Measurements from ENCODE around the gene EDN2. TPM values are rescaled to one million over a fixed set of nuclear protein-coding genes. Genes with fewer than 3 reads are reported as not detected.

Gene EDN2
- polyA plus RNA-seq, 1 donor from 2014 or later = not detected

DNA sequence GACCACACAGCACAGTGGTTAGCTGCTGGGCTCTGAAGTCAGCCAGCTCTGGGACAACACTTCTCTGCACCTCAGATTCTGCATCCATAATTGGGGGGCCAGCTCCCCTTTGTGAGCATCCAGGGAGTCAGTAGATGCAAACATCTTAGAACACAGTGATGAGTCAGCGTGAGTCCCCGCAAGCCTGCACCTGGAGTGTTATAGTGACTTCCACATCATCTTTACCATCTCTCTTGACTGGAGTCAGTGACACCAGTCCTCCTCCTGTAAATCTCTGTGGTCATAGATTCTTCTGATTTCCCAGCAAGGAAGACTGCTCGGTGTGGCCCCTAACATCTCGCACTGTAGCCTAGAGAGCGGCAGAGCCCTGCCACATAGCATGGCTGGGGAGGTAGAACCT lies 13.9 kb upstream of the EDN2 start:
- Histone ChIP-seq H3K27ac (ENCODE audit: low read length) (no peak overlapping the region), H3K79me2 (replicated peaks; ENCODE audit: insufficient read depth, low read length) (no peaks in the 10 kb centered on the region), H3K4me2 (ENCODE audit: low read length) (no peak overlapping the region), H3K27me3 (ENCODE audit: insufficient read depth, low read depth, low read length) (peaks cover 18% of the 10 kb centered on the region), H3K9me3 (ENCODE audit: low read length) (no peaks in the 10 kb centered on the region), H2AFZ (ENCODE audit: low read depth, low read length) (no peak overlapping the region), H3K4me3 (ENCODE audit: low read length) (no peak overlapping the region), H3K9ac (ENCODE audit: low read length) (no peak overlapping the region), H4K20me1 (ENCODE audit: insufficient read depth) (no peaks in the 10 kb centered on the region), H3F3A (ENCODE audit: insufficient read depth, low read length, poor library complexity, severe bottlenecking) (no peaks in the 10 kb centered on the region), H3K9me2 (ENCODE audit: insufficient read depth, low read length) (no peaks in the 10 kb centered on the region), H3K36me3 (ENCODE audit: insufficient read depth, low read length) (no peaks in the 10 kb centered on the region)
- TF ChIP-seq EZH2 (IDR thresholded peaks at IDR 0.05; ENCODE audit: borderline replicate concordance, insufficient read depth, low read length, poor library complexity, severe bottlenecking) = no peak
- TF ChIP-seq POLR2AphosphoS5 (IDR thresholded peaks at IDR 0.05) = no peak
- TF ChIP-seq TAF1 (IDR thresholded peaks at IDR 0.05; ENCODE audit: low read depth) = no peak

DNA sequence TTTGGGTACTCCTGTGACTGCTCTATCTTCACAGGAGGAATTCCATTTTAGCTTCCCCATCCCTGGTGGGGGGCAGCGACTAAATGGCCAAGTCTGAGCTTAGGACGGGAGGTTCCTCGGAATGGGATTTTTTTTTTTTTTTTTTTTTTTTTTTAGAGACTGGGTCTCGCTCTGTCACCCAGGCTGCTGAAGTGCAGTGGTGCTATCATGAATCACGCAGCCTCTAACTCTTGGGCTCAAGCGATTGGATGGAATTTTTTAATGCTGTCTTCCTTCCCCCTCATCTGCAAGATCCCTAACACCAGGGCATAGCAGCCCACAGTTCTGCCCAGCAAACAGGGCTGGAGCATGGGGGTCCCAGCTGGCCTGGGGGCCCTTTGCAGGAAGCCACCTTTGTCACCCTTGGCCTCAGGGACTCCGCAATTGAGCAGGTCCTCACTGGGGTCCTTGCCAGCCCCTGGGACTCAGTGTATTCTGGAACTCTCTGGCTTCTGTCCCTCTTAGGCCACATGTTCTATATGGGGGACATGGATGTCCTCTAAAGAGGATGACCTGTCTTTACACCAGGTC lies 13.1 kb upstream of the EDN2 start:
- peaks cover 18% of the 10 kb centered on the region for H3K27me3 ChIP-seq (ENCODE audit: insufficient read depth, low read depth, low read length)
- no peak overlapping the region for H2AFZ ChIP-seq (ENCODE audit: low read depth, low read length)
- H3K9me3 ChIP-seq (ENCODE audit: low read length) = no peaks in the 10 kb centered on the region
- no peaks in the 10 kb centered on the region for H4K20me1 ChIP-seq (ENCODE audit: insufficient read depth)
- H3K9ac ChIP-seq (ENCODE audit: low read length) = no peak overlapping the region
- TF ChIP-seq REST (IDR thresholded peaks at IDR 0.05; ENCODE audit: borderline replicate concordance) (no peak), EP300 (conservative IDR thresholded peaks at IDR 0.05; ENCODE audit: poor library complexity, severe bottlenecking) (no peak), RAD21 (conservative IDR thresholded peaks at IDR 0.05) (no peak), POLR2AphosphoS5 (IDR thresholded peaks at IDR 0.05) (no peak), EZH2 (IDR thresholded peaks at IDR 0.05; ENCODE audit: borderline replicate concordance, insufficient read depth, low read length, poor library complexity, severe bottlenecking) (no peak), TAF1 (IDR thresholded peaks at IDR 0.05; ENCODE audit: low read depth) (no peak), SMC3 (conservative IDR thresholded peaks at IDR 0.05; ENCODE audit: poor library complexity) (no peak), MXI1 (conservative IDR thresholded peaks at IDR 0.05; ENCODE audit: poor library complexity, severe bottlenecking) (no peak)
- TF ChIP-seq, protein P1, sequence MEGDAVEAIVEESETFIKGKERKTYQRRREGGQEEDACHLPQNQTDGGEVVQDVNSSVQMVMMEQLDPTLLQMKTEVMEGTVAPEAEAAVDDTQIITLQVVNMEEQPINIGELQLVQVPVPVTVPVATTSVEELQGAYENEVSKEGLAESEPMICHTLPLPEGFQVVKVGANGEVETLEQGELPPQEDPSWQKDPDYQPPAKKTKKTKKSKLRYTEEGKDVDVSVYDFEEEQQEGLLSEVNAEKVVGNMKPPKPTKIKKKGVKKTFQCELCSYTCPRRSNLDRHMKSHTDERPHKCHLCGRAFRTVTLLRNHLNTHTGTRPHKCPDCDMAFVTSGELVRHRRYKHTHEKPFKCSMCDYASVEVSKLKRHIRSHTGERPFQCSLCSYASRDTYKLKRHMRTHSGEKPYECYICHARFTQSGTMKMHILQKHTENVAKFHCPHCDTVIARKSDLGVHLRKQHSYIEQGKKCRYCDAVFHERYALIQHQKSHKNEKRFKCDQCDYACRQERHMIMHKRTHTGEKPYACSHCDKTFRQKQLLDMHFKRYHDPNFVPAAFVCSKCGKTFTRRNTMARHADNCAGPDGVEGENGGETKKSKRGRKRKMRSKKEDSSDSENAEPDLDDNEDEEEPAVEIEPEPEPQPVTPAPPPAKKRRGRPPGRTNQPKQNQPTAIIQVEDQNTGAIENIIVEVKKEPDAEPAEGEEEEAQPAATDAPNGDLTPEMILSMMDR (IDR thresholded peaks at IDR 0.05; ENCODE audit: poor library complexity, severe bottlenecking) = no peak
- H3K4me3 ChIP-seq (ENCODE audit: low read length) = no peak overlapping the region
- no peaks in the 10 kb centered on the region for H3K9me2 ChIP-seq (ENCODE audit: insufficient read depth, low read length)
- H3K4me2 ChIP-seq (ENCODE audit: low read length) = no peak overlapping the region
- H3K27ac ChIP-seq (ENCODE audit: low read length) = no peak overlapping the region
- no peaks in the 10 kb centered on the region for H3K79me2 ChIP-seq (replicated peaks; ENCODE audit: insufficient read depth, low read length)
- H3F3A ChIP-seq (ENCODE audit: insufficient read depth, low read length, poor library complexity, severe bottlenecking) = no peaks in the 10 kb centered on the region
- no peaks in the 10 kb centered on the region for H3K36me3 ChIP-seq (ENCODE audit: insufficient read depth, low read length)
